ENCODE results near the gene RANBP9. TPM values are rescaled to one million over a fixed set of nuclear protein-coding genes. Genes with fewer than 3 reads are reported as not detected.

RANBP9 gene
- total and polyA plus RNA-seq, 2 experiments from 2014 or later: 32.3 to 42.4 TPM

GRCh38 chr6:13742961-13743735 lies 31.5 kb upstream of the RANBP9 start:
- H3K36me3 ChIP-seq: no peaks in the 10 kb centered on the region

GRCh38 chr6:13741365-13741764 lies 29.7 kb upstream of the RANBP9 start:
- Histone ChIP-seq H3K27ac (no peak overlapping the region), H3K27me3 (no peaks in the 10 kb centered on the region), H3K36me3 (no peaks in the 10 kb centered on the region), H3K9me3 (ENCODE audit: low read depth) (no peaks in the 10 kb centered on the region), H3K4me1 (ENCODE audit: low read depth) (no peaks in the 10 kb centered on the region), H3K4me3 (no peak overlapping the region)
- no peak for TF ChIP-seq CTCF (IDR thresholded peaks at IDR 0.05; ENCODE audit: low read depth, low read length)
- DNase-seq (ENCODE audit: low read depth in 1 of 2, low spot score in 1 of 2): no peak

More at GRCh38 chr6:13742961-13743735, 31.5 kb upstream of the RANBP9 start:
- no peak overlapping the region for H3K4me3 ChIP-seq
- H3K27ac ChIP-seq: no peak overlapping the region
- no peaks in the 10 kb centered on the region for H3K4me1 ChIP-seq (ENCODE audit: low read depth)
- no peaks in the 10 kb centered on the region for H3K9me3 ChIP-seq (ENCODE audit: low read depth)
- TF ChIP-seq CTCF (IDR thresholded peaks at IDR 0.05; ENCODE audit: low read depth, low read length): no peak
- H3K27me3 ChIP-seq: no peaks in the 10 kb centered on the region
- DNase-seq (ENCODE audit: low read depth in 1 of 2, low spot score in 1 of 2): no peak

GRCh38 chr6:13735031-13735430 lies 23.4 kb upstream of the RANBP9 start:
- H3K27me3 ChIP-seq: no peaks in the 10 kb centered on the region
- no peaks in the 10 kb centered on the region for H3K9me3 ChIP-seq (ENCODE audit: low read depth)
- no peaks in the 10 kb centered on the region for H3K36me3 ChIP-seq
- TF ChIP-seq CTCF (IDR thresholded peaks at IDR 0.05; ENCODE audit: low read depth, low read length): no peak
- H3K4me1 ChIP-seq (ENCODE audit: low read depth): no peaks in the 10 kb centered on the region
- H3K4me3 ChIP-seq: no peak overlapping the region
- no peak for DNase-seq (ENCODE audit: low read depth in 1 of 2, low spot score in 1 of 2)
- H3K27ac ChIP-seq: no peak overlapping the region

DNA sequence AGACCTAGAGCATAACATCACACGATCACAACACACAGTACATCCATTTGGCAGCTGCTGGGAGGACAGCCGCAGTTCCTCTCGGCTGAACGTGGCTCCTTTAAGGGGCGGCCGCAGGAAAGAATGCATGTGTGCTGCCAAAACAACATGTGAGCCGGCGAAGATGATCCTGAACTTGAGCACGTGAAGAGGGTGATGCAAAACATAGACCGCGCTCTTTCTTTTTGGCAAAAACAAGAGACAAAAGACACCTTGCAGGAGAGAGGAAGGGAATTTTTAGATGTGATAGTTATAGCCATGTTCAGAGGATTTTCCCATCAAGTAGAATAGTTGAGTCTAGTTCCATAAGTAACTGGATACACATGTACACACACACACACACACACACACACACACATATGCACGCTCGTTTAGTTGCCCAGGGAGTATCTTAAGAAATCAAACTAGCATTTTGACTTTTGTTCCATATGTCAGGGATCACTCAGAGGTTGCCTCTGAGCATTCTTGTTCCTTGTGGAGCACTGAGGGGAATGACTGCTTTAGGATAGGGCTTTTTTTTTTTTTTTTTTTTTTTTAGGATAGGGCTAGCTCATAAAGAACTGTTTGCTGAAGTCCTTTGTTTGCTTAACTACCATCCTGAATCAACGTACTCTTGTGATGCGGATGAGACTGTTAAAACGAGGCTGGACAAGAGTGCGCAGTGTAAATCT lies 21.7 kb upstream of the RANBP9 start:
- peak in 1 of 2 donors; percentile 95 for DNase-seq (ENCODE audit: low read depth in 1 of 2, low spot score in 1 of 2)
- no peaks in the 10 kb centered on the region for H3K4me1 ChIP-seq (ENCODE audit: low read depth)
- H3K9me3 ChIP-seq (ENCODE audit: low read depth): no peaks in the 10 kb centered on the region
- TF ChIP-seq CTCF (IDR thresholded peaks at IDR 0.05; ENCODE audit: low read depth, low read length): no peak
- no peaks in the 10 kb centered on the region for H3K36me3 ChIP-seq
- H3K4me3 ChIP-seq: no peak overlapping the region
- no peaks in the 10 kb centered on the region for H3K27me3 ChIP-seq
- no peak overlapping the region for H3K27ac ChIP-seq

DNA sequence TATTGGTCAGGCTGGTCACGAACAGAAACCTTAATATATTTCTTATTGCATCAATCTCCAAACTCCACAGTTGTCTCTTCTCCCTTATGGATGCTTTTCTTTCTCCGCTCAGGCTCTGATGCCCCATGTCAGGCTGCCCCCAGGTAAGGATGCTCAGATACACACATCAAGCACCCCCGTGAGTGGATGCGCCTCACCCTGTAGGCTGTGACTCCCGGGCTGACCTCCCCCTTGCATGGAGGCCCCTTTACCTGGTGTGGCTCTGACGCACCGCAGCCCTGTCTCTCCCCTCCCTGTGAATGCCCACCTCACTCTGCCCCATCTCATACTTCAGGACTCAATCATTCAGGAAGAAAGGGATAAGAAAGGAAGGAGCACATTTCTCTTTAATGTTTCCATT lies 19.1 kb upstream of the RANBP9 start:
- H3K4me3 ChIP-seq: no peak overlapping the region
- no peak for DNase-seq (ENCODE audit: low read depth in 1 of 2, low spot score in 1 of 2)

More for the DNA sequence above, 19.1 kb upstream of the RANBP9 start:
- Histone ChIP-seq H3K27ac (no peak overlapping the region), H3K9me3 (ENCODE audit: low read depth) (no peaks in the 10 kb centered on the region), H3K27me3 (no peaks in the 10 kb centered on the region), H3K36me3 (no peaks in the 10 kb centered on the region), H3K4me1 (ENCODE audit: low read depth) (no peaks in the 10 kb centered on the region)
- TF ChIP-seq CTCF (IDR thresholded peaks at IDR 0.05; ENCODE audit: low read depth, low read length): no peak
